ENCODE measurements around the gene KMT5B. TPM values are rescaled to one million over a fixed set of nuclear protein-coding genes. Genes with fewer than 3 reads are reported as not detected.

Gene KMT5B
- total and polyA plus RNA-seq, 10 of the 15 experiments (the other 5 are each of a cell fraction or from before 2014, with no cell fraction given), result 4.7 to 21.8 (median 18.0) TPM

DNA sequence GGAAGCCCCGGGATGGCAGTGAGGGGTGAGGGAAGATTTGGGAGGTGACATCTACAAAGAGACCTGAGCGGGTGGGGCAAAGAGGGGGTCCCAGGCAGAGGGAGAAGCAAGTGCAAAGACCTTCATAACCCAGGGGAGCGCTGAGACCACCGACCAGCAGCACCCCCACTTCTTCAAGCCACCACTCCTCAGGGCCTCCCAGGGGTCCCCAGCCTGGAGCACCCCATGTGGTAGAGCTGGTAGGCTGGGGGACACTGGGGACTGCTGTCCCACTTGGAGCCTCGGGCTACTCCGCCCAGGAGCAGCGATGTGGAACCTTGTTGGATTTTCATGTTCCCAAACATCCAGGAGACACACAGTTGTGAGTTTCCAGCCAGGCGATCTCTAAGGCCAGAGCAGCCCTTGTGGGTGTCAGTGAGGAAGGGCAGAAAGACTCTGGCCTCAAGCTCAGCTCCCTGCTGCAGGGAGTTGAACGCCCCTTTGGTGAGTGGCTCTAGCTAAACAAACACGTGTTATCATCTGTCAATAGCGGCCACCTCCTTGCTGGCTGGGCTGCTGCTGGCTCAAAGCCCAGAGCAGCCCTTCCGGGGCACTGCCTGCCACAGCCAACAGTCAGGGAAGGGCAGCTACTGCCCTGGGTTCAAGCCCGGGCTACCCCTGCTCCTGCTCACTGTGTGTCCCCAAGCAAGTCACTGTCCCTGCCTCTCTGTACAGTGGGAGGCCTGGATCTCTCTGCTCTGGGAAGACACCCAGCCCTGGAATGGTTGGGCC, 66.2 kb downstream of the KMT5B start (continued):
- TF ChIP-seq MEF2A (IDR thresholded peaks at IDR 0.05; ENCODE audit: insufficient read depth, low read depth, low read length), result no peak
- TF ChIP-seq BRCA1 (IDR thresholded peaks at IDR 0.05; ENCODE audit: low read depth, low read length), result no peak
- TF ChIP-seq SUZ12 (IDR thresholded peaks at IDR 0.05; ENCODE audit: unreplicated experiment), result no peak
- TF ChIP-seq PRDM15 (CRISPR knock-in tag; IDR thresholded peaks at IDR 0.05), result no peak
- no peak for TF ChIP-seq IKZF2 (IDR thresholded peaks at IDR 0.05)
- TF ChIP-seq CBX3 (IDR thresholded peaks at IDR 0.05; ENCODE audit: borderline replicate concordance, low read depth), result no peak
- no peak for TF ChIP-seq MTA3 (IDR thresholded peaks at IDR 0.05; ENCODE audit: borderline replicate concordance, low read length)
- no peak for TF ChIP-seq TBL1XR1 (IDR thresholded peaks at IDR 0.05; ENCODE audit: low read depth, low read length)
- TF ChIP-seq NFYB (IDR thresholded peaks at IDR 0.05; ENCODE audit: insufficient read depth, low read depth, low read length), result no peak
